Left ventricle myocardium superior (tissue), 1 donor: ENCODE measurements around the gene FABP7. TPM values are rescaled to one million over a fixed set of nuclear protein-coding genes. Genes with fewer than 3 reads are reported as not detected.

Source experiments
- ATAC-seq: fragments of 200-7000 bp; cut with Tn5 transposase; one replicate; pipeline ENCODE4 v1.9.1; 2020; ENCODE audit warnings: mild to moderate bottlenecking, moderate library complexity
- DNase-seq: peaks from one replicate; pipeline ENCODE4 v3.0.0-alpha.2; 2020
- intact Hi-C: fragments of 100-400 bp; cut with micrococcal nuclease; formaldehyde crosslinking; loops from one replicate; pipeline ENCODE4 v1.11.0; 2022
- total RNA-seq: library from RNA; stranded (reverse); fragmentation: NEBNext Ultra II Directional; extraction: Animal tissue kit (Norgen Biotek cat#: 25700); gene quantifications from one replicate; pipeline ENCODE4 v1.2.1, GENCODE V29; 2021
- donor health status: DM: no; HTN: yes; CAD: no; lungs with severe emphysema.

Gene FABP7
- total RNA-seq, 1 donor from 2014 or later: not detected

- DNase-seq (no peak), ATAC-seq (no peak)
- intact Hi-C loops: no loop called here
Observed at GRCh38 chr6:122818866-122819265, 39.4 kb downstream of the FABP7 start.

GRCh38 chr6:122821095-122821494, 41.6 kb downstream of the FABP7 start:
- intact Hi-C loops: no loop called here
- DNase-seq: no peak
- ATAC-seq: no peak

GRCh38 chr6:122825163-122825562, 45.6 kb downstream of the FABP7 start:
- intact Hi-C loops: no loop called here
- ATAC-seq: no peak
- DNase-seq: no peak

GRCh38 chr6:122829456-122829855, 49.9 kb downstream of the FABP7 start:
- intact Hi-C loops: no loop called here
- DNase-seq (no peak), ATAC-seq (no peak)

GRCh38 chr6:122831511-122831910, 52.0 kb downstream of the FABP7 start:
- DNase-seq (no peak), ATAC-seq (no peak)
- intact Hi-C loops: no loop called here

- DNase-seq (no peak), ATAC-seq (no peak)
- intact Hi-C loops: no loop called here
Observed at GRCh38 chr6:122832459-122832858, 52.9 kb downstream of the FABP7 start.

- ATAC-seq: no peak
- intact Hi-C loops: no loop called here
- no peak for DNase-seq
Observed at GRCh38 chr6:122833021-122833491, 53.5 kb downstream of the FABP7 start.

Other genes starting within 250 kb of the FABP7 start
- gene PKIB, start 169.3 kb upstream of the FABP7 start, total RNA-seq: 0.35 TPM
- gene SMPDL3A, start 9.5 kb downstream of the FABP7 start, total RNA-seq: 4.4 TPM
- gene CLVS2, start 216.5 kb downstream of the FABP7 start, total RNA-seq: 0.12 TPM